HepG2 (cell line): ENCODE data around the gene IGLL1. TPM values are rescaled to one million over a fixed set of nuclear protein-coding genes. Genes with fewer than 3 reads are reported as not detected.
"Not testable (repeated sequence)": the region's sequence is repeated elsewhere in the genome, so short reads cannot be mapped to it uniquely, and the experiment has no call there.

Source experiments
- ARNTL ChIP-seq: sonication (generic); formaldehyde crosslinking; IDR thresholded peaks from 2 replicates; pipeline ENCODE4 v1.4.0; 2020; ENCODE audit warnings: mild to moderate bottlenecking, missing genetic modification reagents
- CEBPG ChIP-seq: IDR thresholded peaks from 2 replicates; pipeline ENCODE4 v1.6.1; 2016
- CSRNP1 ChIP-seq: sonication (generic); formaldehyde crosslinking; IDR thresholded peaks from 2 replicates; pipeline ENCODE4 v1.8.1; 2023; ENCODE audit warnings: mild to moderate bottlenecking, missing genetic modification reagents
- DMAP1 ChIP-seq: IDR thresholded peaks from 2 replicates; pipeline ENCODE4 v1.6.1; 2016
- HNF1A ChIP-seq, 2 experiments: sonication (generic) in 1 of 2; formaldehyde crosslinking in 1 of 2; IDR thresholded peaks; 2 replicates each; pipeline versions ENCODE4 v1.4.0 to v1.6.1; 2016 to 2020; ENCODE audit warnings: borderline replicate concordance in 1 of 2, low read depth in 1 of 2, mild to moderate bottlenecking in 1 of 2, missing genetic modification reagents in 1 of 2
- NONO ChIP-seq, 2 experiments: fragments of 450-650 bp in 1 of 2; sonication (generic) in 1 of 2; formaldehyde crosslinking in 1 of 2; IDR thresholded peaks in 1 of 2; conservative IDR thresholded peaks in 1 of 2; 2 replicates each; pipeline versions ENCODE4 v1.6.1 to v1.8.0; 2017 to 2022; ENCODE audit warnings: mild to moderate bottlenecking in 1 of 2, missing genetic modification reagents in 1 of 2, moderate library complexity in 1 of 2
- REPIN1 ChIP-seq: sonication (generic); formaldehyde crosslinking; IDR thresholded peaks from 2 replicates; pipeline ENCODE4 v1.8.0; 2022; ENCODE audit warnings: missing genetic modification reagents, low read depth, mild to moderate bottlenecking, borderline replicate concordance
- RXRA ChIP-seq: sonication (generic); formaldehyde crosslinking; IDR thresholded peaks from 2 replicates; pipeline ENCODE4 v1.5.1; 2020; ENCODE audit warnings: missing genetic modification reagents
- SALL1 ChIP-seq: sonication (generic); formaldehyde crosslinking; IDR thresholded peaks from 2 replicates; pipeline ENCODE4 v1.8.0; 2022; ENCODE audit warnings: mild to moderate bottlenecking, missing genetic modification reagents
- TBX2 ChIP-seq: sonication (generic); formaldehyde crosslinking; IDR thresholded peaks from 2 replicates; pipeline ENCODE4 v1.5.0; 2020; ENCODE audit warnings: missing genetic modification reagents, mild to moderate bottlenecking, borderline replicate concordance
- ZBTB25 ChIP-seq: IDR thresholded peaks from 2 replicates; pipeline ENCODE4 v1.6.1; 2018; ENCODE audit warnings: missing genetic modification reagents
- ZMAT3 ChIP-seq: sonication (generic); formaldehyde crosslinking; conservative IDR thresholded peaks from 2 replicates; pipeline ENCODE4 v1.7.0; 2021; ENCODE audit warnings: missing genetic modification reagents
- ZNF292 ChIP-seq: sonication (generic); formaldehyde crosslinking; IDR thresholded peaks from 2 replicates; pipeline ENCODE4 v1.8.1; 2022; ENCODE audit warnings: mild to moderate bottlenecking, low read depth, missing genetic modification reagents, borderline replicate concordance
- ZNF746 ChIP-seq: sonication (generic); formaldehyde crosslinking; IDR thresholded peaks from 2 replicates; pipeline ENCODE4 v1.8.0; 2022; ENCODE audit warnings: mild to moderate bottlenecking, missing genetic modification reagents
- polyA plus RNA-seq, 8 experiments: library from polyadenylated mRNA; depleted of rRNA in 3 of 8; stranded (reverse) in 7 of 8; unstranded in 1 of 8; fragments of >200 nt; fragmentation: Illumina TruSeq in 4 of 8; extraction: Trizol in 4 of 8; gene quantifications; 2 replicates each; pipeline versions ENCODE4 v1.2.1 to v1.2.3, GENCODE V29; 2011 to 2016; ENCODE audit warnings: low read depth in 4 of 8, missing spikeins in 1 of 8, mixed read lengths in 1 of 8; ENCODE audit not compliant: insufficient read depth in 1 of 8
- total RNA-seq, 5 experiments: library from RNA; depleted of rRNA; stranded (reverse); fragments of >200 nt; fragmentation: Illumina TruSeq; extraction: Trizol; gene quantifications; 2 replicates each; pipeline ENCODE4 v1.2.3, GENCODE V29; 2016; ENCODE audit warnings: low read depth in 1 of 5
- TF ChIP-seq, protein P1 (sequence below): sonication (generic); formaldehyde crosslinking; IDR thresholded peaks from 2 replicates; pipeline ENCODE4 v1.5.1; 2020; ENCODE audit warnings: missing genetic modification reagents, mild to moderate bottlenecking, borderline replicate concordance
- TF ChIP-seq, protein P2 (sequence below): IDR thresholded peaks from 2 replicates; pipeline ENCODE4 v1.6.1; 2016

Gene IGLL1
- total and polyA plus RNA-seq, 2 of the 13 experiments (the other 11 are each of a cell fraction or from before 2014, with no cell fraction given) = not detected

GRCh38 chr22:23535790-23536661 is 44.1 kb downstream of the IGLL1 start (continued):
- TF ChIP-seq ZBTB25 (0 out of 2 replicates have a peak, but pooled peaks have one; percentile 35), NONO (CRISPR knock-in tag; conservative IDR thresholded peaks at IDR 0.05) (0 out of 2 replicates have a peak, but pooled peaks have one; percentile 38), DMAP1 (CRISPR knock-in tag) (peak; percentile 24; the same call in 1 of the 2 replicates), ZNF746 (CRISPR knock-in tag) (peak; percentile 69; the same call in 1 of the 2 replicates), HNF1A (IDR thresholded peaks at IDR 0.05; ENCODE audit: low read depth) (peak; percentile 85), HNF1A (CRISPR knock-in tag; IDR thresholded peaks at IDR 0.05; ENCODE audit: borderline replicate concordance) (peak; percentile 96), SALL1 (CRISPR knock-in tag) (peak; percentile 74), CSRNP1 (0 out of 2 replicates have a peak, but pooled peaks have one; percentile 29), TBX2 (peak; percentile 90), REPIN1 (CRISPR knock-in tag) (peak; percentile 77; the same call in 1 of the 2 replicates), ZMAT3 (CRISPR knock-in tag) (peak; percentile 67; the same call in 1 of the 2 replicates), CEBPG (CRISPR knock-in tag) (0 out of 2 replicates have a peak, but pooled peaks have one; percentile 24), ARNTL (CRISPR knock-in tag) (peak; percentile 41; the same call in 1 of the 2 replicates), RXRA (peak; percentile 34; the same call in 1 of the 2 replicates), ZNF292 (peak; percentile 67; the same call in 1 of the 2 replicates)
- TF ChIP-seq NONO (IDR thresholded peaks at IDR 0.05) = not testable (repeated sequence)
- TF ChIP-seq, protein P1, sequence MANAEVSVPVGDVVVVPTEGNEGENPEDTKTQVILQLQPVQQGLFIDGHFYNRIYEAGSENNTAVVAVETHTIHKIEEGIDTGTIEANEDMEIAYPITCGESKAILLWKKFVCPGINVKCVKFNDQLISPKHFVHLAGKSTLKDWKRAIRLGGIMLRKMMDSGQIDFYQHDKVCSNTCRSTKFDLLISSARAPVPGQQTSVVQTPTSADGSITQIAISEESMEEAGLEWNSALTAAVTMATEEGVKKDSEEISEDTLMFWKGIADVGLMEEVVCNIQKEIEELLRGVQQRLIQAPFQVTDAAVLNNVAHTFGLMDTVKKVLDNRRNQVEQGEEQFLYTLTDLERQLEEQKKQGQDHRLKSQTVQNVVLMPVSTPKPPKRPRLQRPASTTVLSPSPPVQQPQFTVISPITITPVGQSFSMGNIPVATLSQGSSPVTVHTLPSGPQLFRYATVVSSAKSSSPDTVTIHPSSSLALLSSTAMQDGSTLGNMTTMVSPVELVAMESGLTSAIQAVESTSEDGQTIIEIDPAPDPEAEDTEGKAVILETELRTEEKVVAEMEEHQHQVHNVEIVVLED (CRISPR knock-in tag) = peak; percentile 36; the same call in 1 of the 2 replicates
- TF ChIP-seq, protein P2, sequence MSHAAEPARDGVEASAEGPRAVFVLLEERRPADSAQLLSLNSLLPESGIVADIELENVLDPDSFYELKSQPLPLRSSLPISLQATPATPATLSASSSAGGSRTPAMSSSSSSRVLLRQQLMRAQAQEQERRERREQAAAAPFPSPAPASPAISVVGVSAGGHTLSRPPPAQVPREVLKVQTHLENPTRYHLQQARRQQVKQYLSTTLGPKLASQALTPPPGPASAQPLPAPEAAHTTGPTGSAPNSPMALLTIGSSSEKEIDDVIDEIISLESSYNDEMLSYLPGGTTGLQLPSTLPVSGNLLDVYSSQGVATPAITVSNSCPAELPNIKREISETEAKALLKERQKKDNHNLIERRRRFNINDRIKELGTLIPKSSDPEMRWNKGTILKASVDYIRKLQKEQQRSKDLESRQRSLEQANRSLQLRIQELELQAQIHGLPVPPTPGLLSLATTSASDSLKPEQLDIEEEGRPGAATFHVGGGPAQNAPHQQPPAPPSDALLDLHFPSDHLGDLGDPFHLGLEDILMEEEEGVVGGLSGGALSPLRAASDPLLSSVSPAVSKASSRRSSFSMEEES (CRISPR knock-in tag) = peak; percentile 82
